Measurements from ENCODE around the gene NUP210.
"Not testable (repeated sequence)": the region's sequence is repeated elsewhere in the genome, so short reads cannot be mapped to it uniquely, and the experiment has no call there.

NUP210 gene

GRCh38 chr3:13405614-13406013 is 14.5 kb downstream of the NUP210 start:
- DNase-seq, result peak in 1 of 2 experiments; percentile 11

DNA sequence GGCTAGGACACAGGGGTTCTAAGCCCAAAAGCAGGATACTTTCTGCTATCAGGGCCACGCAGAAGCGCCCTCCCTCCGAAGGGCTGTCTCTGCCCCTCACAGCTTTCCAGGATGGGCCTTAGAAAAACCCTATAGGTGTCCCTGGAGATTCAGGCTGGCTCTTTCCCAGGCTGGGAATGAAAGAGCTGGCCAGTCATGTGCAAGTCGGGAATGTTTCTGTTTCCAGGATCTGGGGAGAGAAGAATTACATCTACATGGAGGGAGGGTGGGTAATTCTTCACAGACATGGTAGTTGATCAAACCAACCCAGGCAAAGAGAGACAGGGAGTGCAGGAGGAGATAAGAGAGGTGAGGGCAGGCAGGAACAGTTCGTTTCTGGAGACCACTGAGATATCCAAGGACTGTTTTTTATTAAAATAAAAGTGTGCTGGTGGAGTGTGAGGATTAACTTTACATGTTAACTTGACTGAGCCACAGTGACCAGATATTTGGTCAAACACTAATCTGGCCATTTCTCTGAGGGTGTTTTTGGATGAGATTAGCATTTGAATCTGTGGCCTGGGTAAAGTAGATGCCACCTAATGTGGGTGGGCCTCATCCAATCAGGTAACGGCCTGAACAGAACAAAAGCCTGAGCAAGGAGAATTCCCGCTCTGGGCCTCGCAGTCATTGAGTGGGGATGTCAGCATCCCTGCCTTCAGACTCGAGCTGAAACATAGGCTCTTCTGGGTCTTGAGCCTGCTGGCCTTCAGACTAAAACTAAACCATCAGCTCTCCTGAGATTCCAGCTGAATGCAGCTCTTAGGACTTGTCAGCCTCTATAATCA is 15.3 kb downstream of the NUP210 start:
- no peak for DNase-seq

DNA sequence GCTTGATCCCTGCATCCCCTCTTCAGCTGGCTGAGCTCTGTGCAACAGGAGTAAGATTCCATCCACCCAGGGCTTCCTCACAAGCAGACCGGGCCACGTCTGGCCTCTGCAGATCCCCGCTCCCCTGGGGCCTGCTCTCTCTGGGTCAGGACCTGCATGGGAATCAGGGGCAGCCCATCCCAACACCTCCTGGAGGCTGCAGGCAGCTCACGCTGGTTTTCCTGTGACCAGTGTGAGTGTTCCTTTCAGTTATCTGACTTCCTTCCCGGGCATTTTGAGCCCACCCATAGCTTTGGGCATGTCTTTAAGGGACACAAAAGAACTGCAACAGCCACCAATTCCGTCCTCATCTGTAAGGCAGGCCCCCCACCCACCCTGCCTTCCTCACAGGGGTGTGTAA is 16.3 kb downstream of the NUP210 start:
- no peak for DNase-seq

- DNase-seq, result no peak
Observed at GRCh38 chr3:13403213-13403819, 16.8 kb downstream of the NUP210 start.

DNA sequence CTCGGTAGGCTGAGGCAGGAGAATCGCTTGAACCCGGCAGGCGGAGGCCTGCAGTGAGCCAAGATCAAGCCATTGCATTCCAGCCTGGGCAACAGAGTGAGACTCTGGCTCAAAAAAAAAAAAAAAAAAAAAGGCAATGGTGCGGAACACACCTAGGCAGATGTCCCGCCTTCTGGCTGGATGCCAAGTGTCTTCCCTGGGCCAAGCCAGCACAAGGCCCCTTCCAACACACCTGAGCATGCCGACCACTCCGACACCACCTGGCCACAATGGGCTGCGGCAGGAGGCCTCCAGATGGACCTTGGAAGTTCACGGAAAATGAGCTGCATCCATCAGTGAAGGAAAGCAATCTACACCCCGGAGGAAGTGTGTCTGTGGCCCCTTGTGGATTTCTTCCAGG is 19.0 kb downstream of the NUP210 start:
- no peak for DNase-seq

GRCh38 chr3:13400114-13400673 is 19.9 kb downstream of the NUP210 start:
- no peak for DNase-seq

DNA sequence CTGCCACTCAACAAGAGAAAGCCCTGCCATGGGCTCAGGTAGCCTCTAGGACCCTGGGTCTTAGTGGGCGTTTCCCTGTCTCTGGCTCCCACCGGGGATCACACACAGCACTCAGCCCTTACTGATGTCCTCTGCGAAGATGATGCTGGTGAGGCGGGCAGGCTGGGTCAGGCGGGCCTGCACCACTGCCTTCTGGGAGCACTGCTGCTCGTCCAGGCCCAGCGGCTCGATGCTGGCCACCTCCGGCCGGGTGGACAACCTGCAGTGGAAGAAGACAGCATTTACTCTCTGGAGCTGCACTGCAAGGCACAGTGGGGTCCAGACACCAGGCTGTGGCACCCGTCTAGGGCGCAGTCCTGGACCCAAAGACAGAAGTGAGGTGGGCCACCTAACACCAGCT is 20.5 kb downstream of the NUP210 start:
- no peak for DNase-seq

DNA sequence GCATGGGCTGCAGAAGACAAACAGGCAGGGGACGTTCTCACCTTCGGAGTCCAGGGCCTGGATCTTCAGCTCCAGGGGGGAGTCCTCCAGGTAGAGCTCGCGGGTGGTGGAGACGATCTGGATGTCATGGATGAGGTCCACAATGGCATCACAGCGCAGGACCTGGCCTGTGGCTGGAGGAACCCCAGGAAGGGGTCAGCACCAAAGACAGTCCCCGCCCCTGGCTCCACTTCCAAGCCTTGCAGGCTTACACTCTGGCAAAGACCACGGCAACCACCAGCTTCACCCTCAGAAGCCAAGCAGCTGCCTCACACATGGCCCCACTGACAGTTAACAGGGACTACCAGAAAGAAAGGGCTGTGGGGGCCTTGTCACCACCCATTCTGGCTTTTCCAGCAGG is 22.8 kb downstream of the NUP210 start:
- no peak for DNase-seq

- no peak for DNase-seq
Observed at GRCh38 chr3:13394363-13394762, 25.8 kb downstream of the NUP210 start.

DNA sequence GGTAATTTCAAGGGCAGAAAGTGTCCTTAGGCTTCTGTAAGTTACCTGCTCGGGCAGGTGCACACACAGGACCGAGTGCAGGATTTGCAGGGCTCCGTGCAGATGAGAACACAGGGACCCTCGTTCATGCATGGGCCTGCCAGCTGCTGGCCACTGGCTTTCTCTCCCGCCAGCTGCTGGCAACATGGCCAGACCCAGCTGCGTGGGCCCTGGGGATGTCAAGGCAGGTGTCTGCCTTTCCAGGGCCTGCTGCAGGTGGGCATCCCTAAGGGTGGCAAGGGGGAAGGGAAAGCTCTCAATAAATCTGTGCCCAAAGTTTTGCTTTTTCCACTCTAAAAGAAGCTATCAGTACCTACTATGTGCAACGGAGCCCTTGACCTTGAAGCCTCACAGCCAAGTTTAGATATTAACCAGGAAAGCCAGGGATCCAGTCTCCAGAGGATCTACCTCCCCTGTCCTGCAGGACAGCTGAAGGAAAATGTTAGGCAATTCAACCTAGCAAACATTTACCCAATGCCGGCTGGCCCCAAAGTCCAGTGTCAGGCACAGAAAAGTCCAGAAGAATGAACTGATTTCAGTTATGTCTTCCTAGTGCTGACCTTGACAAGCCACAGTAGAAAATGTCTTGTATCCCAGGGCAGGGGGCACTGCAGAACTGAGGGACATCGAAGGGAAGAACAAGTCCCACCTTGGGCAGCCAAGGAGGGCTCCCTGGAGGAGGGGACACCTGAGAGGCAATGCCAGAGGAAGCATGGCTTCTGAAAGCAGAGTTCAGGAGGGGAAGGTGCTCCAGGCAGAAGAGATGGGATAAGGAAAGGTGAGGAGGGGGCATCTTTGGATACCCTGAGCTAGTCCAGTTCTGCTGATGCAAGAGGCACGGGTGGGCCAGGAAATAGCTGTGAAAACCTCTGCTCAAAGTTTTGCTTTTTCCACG is 26.4 kb downstream of the NUP210 start:
- no peak for DNase-seq

- no peak for DNase-seq
Observed at GRCh38 chr3:13391308-13391707, 28.8 kb downstream of the NUP210 start.

GRCh38 chr3:13389378-13389777 is 30.7 kb downstream of the NUP210 start:
- no peak for DNase-seq

DNA sequence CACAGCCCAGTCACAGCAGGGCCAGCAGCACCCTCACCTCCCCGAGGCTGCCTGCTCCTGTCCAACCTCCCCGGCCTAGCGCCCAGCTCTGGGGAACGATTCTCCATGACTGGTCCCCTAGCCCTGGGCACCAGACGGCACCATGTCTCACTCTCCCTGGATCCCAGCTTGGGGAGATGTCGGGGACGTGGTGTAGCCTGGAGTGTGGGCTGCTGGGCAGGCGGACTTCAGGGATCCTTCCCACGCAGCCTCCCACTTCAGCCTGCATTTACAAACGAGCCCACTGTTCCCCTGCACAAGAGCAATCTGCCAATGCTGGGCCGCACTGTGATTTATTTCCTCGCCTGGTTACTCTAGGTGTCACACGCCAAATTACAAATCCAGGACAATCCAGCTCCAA is 31.3 kb downstream of the NUP210 start:
- no peak for DNase-seq

DNA sequence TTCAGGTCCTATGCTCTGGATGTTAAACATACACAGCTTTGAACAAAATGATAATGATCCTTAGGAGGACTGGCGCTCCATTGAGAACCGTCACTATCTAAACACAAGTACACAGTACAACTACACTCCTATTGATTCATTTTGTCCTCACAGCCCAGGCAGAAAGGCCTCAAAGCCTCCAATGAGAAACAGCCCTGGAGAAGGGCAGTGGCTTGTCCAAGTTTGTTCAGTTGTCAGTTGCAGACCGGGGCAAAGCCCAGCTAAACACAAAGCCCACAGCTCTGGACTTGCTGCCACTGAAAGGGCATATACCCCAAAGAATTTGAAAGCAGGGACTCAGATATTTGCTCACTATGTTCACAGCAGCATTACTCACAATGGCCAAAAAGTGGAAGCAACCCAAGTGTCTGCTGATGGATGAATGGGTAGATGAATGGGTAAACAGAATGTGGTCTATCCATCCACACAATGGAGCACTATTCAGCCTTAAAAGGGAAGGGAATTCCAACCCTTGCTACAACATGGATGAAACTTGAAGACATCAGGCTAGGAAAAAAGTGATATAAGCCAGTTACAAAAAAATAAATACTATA is 34.7 kb downstream of the NUP210 start:
- DNase-seq, result no peak

DNA sequence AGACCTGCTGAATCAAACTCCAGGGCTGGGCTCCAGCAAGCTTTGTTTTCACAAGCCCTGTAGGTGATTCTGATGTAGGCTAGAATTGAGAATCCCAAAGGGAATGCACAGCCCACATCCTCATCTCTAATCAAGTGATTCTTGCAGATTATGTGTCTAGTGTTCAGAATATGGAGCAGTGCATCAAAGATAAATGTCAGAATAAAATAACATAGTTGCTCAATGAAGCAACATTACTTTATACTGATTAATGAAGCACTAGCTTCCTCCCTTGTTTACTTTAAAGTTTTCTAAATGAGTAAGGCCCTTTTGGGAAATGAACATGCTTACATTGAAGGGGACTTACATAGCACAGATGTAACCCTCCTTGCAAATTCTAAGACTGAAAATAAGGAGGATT is 39.2 kb downstream of the NUP210 start:
- no peak for DNase-seq

DNA sequence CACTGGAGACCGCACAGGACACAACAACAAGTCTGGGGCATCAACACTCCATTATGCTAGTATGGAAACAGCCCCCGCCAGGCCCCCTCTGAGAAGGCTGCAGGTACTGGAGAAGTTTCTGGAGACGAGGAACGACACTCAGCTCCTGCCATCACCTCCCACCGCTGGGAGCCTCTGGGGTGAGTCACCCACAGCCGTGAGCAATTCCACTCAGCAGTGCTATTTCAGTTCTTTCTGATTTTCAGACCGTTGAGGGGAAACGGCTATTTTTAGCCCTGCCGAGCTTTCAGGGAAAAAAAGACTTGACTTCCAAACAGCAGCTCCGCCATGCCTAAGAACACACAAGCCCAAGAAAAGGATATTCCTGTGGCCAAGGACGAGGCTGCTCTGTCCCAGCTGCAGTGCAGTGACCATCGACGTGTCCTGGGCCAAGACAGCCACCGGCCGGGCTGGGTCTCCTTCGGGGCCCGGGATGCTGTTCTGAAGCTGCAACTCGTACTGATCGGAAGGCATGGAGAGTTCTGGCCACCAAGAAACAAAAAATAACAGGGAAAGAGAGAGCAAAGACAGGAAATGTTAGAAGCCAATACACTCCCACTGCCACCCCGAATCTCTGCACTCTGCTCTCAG is 40.8 kb downstream of the NUP210 start:
- DNase-seq, result no peak

DNA sequence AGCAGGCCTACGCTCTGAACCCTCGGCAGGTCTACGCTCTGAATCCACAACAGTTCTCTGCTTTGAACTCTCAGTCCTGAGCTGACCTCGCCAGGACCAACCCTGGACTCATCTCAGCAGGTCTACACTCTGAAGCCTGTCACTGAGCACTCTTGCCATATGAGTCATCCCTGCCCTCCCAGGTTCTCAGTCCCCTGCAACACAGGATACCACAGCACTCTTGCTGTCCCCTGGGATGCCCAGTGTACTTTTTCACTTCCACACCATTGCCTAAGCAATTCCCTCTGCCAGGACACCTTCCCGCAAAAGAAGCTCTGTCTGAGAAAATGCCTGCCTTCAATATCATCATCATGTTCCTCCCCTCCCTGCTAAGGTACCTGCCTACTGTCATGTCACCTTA is 42.0 kb downstream of the NUP210 start:
- DNase-seq, result no peak

- not testable (repeated sequence) for DNase-seq
Observed at GRCh38 chr3:13377741-13378140, 42.4 kb downstream of the NUP210 start.

DNA sequence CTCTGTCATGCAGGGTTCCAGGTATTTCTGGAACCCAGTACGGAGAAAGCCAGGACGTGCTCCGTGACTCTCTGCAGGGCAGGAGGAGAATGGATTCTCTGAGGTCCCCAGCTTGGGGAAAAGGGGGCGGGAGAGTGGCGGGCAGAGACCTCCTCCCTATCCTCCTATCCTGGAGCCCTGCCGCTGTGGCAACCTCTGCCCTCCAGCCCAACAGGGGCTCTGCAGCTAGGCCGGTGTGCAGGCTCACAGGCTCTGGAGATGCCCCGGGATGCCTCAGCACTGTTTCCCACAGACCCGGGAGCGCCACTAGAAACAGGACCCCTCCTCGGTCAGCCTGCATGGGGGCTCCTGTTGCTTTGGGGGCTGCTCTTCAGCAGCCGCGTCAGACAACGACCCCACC is 43.1 kb downstream of the NUP210 start:
- DNase-seq, result no peak

DNA sequence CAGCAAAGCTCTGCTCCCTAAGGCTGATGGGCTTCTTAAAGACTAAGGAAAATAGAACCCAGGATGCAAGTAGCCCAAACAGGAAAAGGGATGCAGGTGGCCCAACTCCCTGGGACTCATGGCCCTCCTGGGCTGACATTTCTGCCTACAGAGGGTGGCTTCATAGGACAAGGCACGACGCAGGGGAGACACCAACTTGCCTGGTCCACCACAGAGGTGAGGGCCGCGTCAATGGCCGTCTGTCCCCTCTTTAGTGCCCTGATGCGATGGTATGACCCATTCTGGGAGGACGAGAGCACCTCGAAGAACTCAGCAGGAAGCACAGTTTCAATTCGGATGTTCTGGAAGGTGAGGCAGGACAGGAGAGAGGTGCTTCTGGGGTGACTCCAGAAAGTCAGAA is 44.0 kb downstream of the NUP210 start:
- no peak for DNase-seq

DNA sequence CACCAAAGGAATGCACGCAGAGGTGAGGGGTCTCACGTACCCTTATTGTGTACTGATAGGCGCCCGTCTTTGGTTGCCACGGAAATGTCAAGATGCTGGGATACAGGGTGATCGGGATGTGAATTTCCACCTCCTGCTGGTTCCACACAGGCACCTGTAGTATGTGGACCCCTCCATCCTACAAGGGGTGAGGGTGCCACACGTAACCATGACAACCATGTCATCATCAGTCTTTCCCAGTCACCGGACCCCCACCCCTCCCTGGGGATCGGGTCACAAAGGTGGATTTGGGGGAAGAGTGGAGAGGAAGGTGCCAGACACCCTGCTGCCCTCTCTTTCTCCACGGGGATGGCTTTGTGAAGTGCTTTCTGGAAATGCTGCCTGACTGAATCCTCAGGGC is 44.7 kb downstream of the NUP210 start:
- no peak for DNase-seq

DNA sequence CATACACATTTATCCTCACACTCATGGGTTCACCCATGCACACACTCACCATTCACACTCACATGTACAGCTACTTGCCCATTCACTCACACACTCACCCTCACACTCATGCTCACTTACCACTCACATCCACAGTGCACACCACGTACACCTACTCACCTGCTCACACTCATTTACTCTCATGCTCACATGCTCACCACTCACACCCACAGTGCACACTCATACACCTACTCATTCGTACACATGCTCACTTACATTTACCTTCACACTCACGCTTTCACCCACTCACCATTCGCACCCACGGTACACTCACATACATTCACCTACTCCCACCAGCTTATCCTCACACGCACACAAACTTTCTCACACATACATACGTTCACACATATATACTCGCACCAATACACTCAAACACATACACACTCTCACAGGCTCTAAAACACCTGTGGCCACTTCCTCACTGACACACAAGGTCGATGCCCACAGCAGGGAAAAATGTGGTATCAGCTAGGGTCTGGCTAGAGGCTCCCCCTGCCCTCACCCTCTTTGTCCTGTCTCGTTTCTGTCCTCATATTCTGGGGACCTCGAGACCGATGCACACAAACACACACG is 46.0 kb downstream of the NUP210 start:
- no peak for DNase-seq

All from SW 1271 (cell line).